GM18873 (cell line): Measurements from ENCODE around the gene TFIP11.

Source experiments
- ATAC-seq: cut with Tn5 transposase; IDR thresholded peaks from one replicate; pipeline ENCODE4 v1.9.1; 2021; ENCODE audit warnings: mild to moderate bottlenecking, moderate library complexity, moderate number of reproducible peaks; ENCODE audit not compliant: unreplicated experiment, low FRiP score

Gene TFIP11

GRCh38 chr22:26481694-26482093 is 30.6 kb downstream of the TFIP11 start:
- ATAC-seq, result no peak

- ATAC-seq, result no peak
Observed at GRCh38 chr22:26481112-26481693, 31.1 kb downstream of the TFIP11 start.

DNA sequence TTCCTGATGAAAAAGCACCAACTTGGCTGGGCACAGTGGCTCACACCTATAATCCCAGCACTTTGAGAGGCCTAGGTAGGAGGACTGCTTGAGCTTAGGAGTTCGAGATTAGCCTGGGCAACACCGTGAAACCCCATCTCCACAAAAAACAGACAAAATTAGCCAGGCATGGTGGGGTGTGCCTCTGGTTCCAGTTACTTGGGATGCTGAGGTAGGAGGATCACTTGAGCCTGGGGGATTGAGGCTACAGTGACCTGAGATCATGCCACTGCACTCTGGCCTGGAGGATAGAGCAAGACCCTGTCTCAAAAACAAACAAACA is 31.7 kb downstream of the TFIP11 start:
- no peak for ATAC-seq

GRCh38 chr22:26479792-26480610 is 32.3 kb downstream of the TFIP11 start:
- no peak for ATAC-seq

DNA sequence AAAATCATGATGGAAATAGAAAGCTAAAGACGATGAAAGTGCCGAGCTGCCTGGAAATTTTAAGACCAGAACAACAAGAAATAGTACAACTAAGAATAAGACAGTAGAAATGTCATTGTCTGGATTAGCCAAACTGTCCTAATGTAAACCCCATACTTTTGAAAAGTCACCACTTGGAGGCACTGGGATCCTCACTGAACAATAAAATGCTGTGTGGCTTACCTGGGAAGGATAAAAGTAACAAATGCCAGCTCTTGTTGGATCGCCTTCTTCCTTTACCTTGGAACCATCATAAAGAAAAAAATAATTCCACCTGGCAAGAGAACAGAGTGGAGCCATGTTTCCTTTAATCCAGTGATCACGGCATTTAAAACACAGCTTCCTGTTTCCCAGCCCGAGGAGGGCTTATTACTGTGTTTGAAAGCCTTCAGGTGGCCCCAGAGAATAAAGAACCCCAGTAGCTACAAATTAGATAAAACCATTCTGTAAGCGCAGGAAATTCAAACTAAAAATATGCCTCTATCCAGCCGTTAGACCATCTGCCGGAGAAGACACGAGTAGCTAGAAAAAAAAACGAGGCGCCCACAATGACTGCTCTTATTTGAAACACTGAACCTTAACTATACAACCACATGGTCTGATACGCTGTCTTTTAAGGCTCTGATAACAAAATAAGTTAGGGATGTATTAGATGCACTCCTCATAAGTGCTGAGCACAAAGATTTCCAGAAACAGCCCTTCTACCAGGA is 33.1 kb downstream of the TFIP11 start:
- no peak for ATAC-seq

DNA sequence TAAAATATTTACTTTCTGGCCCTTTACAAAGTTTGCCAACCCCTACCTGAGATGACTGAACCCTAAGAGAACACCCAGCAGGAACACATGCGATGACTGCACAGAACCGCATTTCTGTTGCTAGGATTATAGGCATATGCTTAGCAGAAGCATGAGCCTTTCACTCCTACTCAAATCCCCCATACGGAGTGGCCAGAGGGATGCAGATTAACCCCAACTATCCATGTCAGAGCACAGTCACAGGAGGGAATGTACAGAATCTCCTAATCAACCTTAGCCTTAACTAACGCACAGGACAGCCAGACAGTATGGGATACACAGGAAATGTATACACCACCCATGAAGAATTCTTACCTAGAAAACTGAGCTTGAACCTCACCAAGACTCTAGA is 34.9 kb downstream of the TFIP11 start:
- ATAC-seq, result no peak

- ATAC-seq, result no peak
Observed at GRCh38 chr22:26476705-26477340, 35.5 kb downstream of the TFIP11 start.

- no peak for ATAC-seq
Observed at GRCh38 chr22:26474682-26475081, 37.6 kb downstream of the TFIP11 start.

- ATAC-seq, result no peak
Observed at GRCh38 chr22:26471522-26471921, 40.8 kb downstream of the TFIP11 start.

DNA sequence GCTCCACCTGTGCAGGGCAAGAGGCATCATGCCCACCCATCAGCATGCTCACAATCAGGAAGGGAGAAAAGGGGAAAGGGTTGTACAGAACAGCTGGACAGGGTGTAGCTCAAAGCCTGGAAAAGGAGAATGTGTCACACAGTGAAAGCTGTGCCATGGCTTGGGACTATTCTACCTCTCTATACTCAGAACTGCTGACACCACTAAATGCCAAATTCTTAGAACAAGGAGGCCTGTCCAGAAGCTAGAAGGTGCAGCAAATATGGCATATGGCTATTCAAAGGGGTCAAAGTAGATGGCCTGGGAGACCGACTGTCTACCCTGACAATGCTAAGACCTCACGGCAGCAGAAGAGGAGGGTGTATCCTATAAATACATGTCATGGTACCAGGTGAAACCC is 41.5 kb downstream of the TFIP11 start:
- no peak for ATAC-seq

DNA sequence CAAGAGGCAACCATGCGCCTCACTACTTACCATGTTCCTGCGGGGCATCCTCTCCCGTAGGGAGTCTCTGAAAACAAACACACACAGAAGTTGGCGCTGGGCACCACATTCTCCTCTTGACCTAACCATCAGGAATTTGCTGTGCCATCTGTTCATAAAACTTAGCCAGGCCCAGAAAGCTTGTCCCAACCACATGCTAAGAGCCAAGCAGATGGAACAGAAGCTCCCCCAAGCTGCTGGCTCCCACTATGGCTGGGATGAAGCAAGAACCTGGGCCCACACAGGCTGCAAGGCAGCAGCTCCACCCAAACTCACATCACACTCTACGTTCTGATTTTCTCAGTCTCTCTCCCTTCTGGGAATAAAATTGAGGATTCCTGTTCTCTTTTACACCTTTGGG is 46.1 kb downstream of the TFIP11 start:
- no peak for ATAC-seq

DNA sequence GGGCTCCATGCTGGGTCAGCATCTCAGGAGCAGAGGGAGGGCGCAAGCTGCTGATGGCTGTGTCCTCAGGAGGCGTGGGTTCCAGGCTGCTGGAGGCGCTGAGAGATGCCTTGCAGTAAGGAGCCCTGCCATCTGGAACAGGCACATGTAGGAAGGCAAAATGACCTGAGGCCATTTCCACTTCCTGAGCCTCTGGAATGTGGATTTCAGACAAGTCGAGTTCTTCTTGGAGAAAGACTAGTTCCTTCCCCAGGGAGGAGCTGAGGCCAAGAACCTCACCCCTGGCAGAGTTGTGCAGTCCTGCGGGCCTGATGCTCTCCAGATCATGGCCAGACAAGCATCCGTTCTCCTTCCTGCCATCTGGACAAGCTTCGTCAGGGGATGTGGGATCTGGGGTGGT is 48.0 kb downstream of the TFIP11 start:
- no peak for ATAC-seq

DNA sequence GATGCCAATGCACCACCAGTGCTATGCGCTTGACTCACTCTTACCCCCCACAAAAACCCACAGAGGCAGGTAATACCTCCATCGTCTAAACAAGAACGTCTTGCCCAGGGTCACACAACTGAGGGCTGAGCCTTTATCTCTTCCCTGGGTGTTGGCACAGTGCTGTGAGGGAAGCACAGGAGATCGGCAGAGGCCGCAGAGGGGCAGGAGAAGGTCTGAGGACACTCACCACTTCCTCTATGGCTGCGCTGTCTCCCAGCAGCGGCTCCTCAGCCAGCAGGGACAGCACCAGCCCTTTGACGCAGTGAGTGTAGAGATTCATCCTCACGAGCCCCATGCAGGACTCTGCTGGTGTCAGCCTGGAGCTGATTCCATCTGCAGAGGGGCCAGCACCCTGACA is 48.6 kb downstream of the TFIP11 start:
- ATAC-seq, result no peak

- ATAC-seq, result no peak
Observed at GRCh38 chr22:26463101-26463661, 49.1 kb downstream of the TFIP11 start.

DNA sequence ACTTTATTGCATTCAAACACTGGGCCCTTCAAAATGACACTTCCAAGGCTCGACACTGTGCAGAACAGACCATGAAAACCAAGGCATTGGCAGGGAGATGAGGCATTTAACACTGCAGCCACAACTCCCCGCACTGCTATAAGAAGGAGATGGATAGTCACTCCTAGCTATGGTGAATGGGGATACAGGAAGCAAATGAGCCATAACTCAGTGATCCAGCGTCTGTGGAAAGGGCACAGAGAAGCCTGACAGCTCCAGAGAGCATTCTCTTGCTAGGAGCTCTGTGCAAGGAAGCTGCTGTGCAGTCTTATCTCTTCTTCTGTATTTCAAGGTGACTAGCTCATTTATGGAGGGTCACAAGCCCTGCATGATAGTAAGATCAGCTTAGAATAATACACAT is 49.6 kb downstream of the TFIP11 start:
- ATAC-seq, result no peak

DNA sequence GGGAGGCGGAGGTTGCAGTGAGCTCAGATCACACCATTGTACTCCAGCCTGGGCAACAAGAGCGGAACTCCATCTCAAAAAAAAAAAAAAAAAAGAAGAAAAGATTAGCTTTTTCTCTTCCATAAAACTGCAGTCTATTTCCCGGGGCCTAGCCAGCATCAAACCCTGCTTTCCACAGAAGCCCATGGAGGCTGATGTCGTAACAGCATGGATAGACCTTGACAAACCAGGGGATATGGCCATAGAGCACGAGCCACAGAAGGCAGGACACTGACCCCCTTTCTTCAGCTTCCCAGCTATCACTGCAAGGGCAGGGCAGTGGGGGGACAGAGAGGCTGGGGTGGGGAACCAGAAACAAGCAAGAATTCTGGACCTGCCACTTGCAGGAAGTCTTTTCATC is 50.2 kb downstream of the TFIP11 start:
- no peak for ATAC-seq

DNA sequence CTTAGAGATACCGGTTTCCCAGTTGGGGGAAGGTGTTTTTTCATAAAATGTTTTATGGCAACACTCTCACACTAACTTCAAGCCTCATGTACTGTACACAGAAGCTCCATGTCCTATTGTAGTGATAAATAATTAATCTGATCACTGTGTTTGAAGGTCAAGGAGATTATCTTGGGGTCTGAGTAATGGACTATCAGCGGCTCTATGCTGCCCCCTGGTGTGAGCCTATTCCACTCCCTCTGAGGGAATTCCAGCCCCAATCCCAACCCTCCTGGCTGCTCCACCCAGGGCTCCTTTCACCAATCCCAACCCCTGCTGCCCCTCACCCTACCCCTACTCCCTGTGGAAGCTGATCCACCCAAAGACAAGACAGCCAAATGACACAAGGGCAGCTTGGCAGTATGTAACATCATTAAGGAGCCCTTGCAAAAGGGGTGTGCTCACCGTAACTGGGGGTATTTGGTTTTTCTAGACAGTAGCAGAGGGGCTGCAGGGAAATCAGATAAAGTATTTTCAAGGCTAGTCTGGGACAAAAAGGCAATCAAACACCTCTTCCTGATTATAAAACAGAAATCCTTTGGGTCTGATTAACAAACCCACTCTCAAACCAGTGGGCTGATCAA is 51.0 kb downstream of the TFIP11 start:
- no peak for ATAC-seq

DNA sequence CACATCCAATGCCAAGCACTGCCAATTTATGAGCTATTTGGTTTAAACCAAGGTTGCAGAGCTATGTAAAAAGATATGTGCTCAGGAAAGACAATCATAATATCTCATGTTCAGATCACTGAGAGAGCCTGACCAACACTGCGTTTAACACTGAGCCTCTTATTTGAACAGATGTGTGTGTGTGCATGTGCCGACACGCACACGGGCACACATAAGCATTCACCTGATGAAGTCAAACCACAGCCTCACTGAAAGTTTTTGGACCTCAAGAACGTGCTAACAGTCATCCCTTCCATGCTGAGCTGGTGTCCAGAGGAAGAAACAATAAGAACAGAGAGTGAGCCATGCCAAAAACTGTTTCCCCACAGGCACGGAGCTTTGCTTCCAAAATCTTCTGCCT is 52.1 kb downstream of the TFIP11 start:
- no peak for ATAC-seq

DNA sequence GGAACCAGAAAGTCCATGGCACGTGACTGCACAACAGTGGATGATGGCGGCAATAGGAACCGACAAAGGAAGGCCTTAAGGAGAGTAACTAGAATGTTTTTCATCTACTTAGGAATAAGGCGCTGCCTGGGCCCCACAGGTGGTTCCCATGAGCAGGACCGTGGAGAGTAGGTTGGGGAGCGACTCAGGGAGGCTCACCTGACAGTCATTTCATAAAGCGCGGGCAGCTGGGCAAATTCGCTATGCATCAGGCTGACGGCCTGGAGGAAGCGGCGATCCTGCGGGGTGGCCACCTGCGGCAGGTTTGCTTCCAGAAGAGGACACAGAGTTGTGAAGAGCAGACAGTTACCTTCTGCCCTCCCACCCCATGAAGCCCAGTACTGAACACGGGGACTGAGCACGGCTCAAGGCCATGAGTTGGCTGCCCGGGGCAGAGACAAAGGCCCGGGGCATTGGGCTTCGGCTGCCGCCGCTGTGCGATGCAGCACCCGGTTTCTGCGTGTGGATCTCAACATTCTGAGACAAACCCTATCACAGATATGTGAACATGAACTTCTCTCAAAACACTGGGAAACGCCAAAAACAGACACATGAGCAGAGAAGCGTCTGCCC is 54.5 kb downstream of the TFIP11 start:
- ATAC-seq, result no peak
